Endothelial cell (in vitro differentiated cells): Measurements from ENCODE around the gene GLI2. TPM values are rescaled to one million over a fixed set of nuclear protein-coding genes. Genes with fewer than 3 reads are reported as not detected.
A peak's percentile ranks its signal among the peaks of the same experiment; 100 is the strongest.

Experiments used
- DNase-seq: peaks from one replicate; pipeline ENCODE4 v3.0.0; 2021; ENCODE audit warnings: low spot score
- H3K27ac Mint-ChIP-seq: one replicate; pipeline ENCODE4 v1.8.0; 2021; ENCODE audit warnings: mixed read lengths, inconsistent platforms; ENCODE audit not compliant: unreplicated experiment
- H3K27me3 Mint-ChIP-seq: one replicate; pipeline ENCODE4 v1.8.0; 2021; ENCODE audit warnings: mild to moderate bottlenecking, moderate library complexity, mixed read lengths, inconsistent platforms; ENCODE audit not compliant: unreplicated experiment
- H3K36me3 Mint-ChIP-seq: one replicate; pipeline ENCODE4 v1.8.0; 2021; ENCODE audit warnings: mild to moderate bottlenecking, low read depth, mixed read lengths, inconsistent platforms; ENCODE audit not compliant: unreplicated experiment
- H3K4me1 Mint-ChIP-seq: one replicate; pipeline ENCODE4 v1.8.0; 2021; ENCODE audit warnings: mild to moderate bottlenecking, mixed read lengths, inconsistent platforms; ENCODE audit not compliant: unreplicated experiment
- H3K4me3 Mint-ChIP-seq: one replicate; pipeline ENCODE4 v1.8.0; 2021; ENCODE audit warnings: mild to moderate bottlenecking, mixed read lengths, inconsistent platforms; ENCODE audit not compliant: unreplicated experiment
- H3K9me3 Mint-ChIP-seq: one replicate; pipeline ENCODE4 v1.8.0; 2021; ENCODE audit warnings: mixed read lengths, inconsistent platforms; ENCODE audit not compliant: unreplicated experiment
- total RNA-seq: library from RNA; stranded (reverse); fragmentation: NEBNext Ultra II Directional; extraction: Animal tissue kit (Norgen Biotek cat#: 25700); gene quantifications from one replicate; pipeline ENCODE4 v1.2.1, GENCODE V29; 2021; ENCODE audit not compliant: unreplicated experiment
- TF ChIP-seq, protein P1 (sequence below): fragments of 200-600 bp; sonication (generic); IDR thresholded peaks from one replicate; pipeline ENCODE4 v1.5.0; 2021; ENCODE audit warnings: antibody characterized with exemption; ENCODE audit not compliant: unreplicated experiment

GLI2 gene
- total RNA-seq, 1 donor from 2014 or later: 1.2 TPM

DNA sequence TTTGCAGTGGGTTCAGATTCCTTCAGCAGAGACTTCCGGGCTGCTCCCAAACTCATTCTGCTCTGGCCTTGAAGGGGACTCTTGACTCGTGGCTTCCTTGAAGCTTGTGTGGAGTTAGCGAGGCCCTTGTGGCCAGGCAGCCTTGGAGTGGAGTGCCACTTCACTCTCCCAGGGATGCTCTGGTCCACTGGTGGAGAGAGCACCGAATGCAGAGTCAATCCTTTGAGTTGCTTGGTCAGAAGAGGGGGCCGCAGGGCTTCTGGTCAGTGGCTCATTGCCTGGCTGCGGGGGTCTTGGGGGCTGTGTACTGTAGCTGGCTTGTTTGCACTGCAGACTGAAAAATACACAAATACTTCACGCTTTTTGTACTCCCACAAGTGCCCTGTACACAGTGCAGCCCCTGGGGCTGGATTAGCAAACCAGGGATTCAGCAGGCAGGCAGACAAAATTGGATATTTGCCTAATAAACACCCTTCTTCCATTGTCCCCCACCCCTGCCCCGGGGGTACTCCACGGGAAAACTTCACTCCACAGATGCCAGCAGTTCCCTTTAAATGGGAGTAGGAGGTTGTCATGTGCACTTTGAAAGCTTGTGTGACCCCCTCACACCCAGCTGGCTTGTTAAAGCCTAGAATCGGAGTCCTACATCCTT is 3.2 kb downstream of the GLI2 start:
- DNase-seq: no peak
- Mint-ChIP-seq H3K36me3 (no peaks in the 10 kb centered on the region), H3K27ac (no peak overlapping the region), H3K27me3 (peaks cover 15% of the 10 kb centered on the region), H3K4me1 (peaks cover 37% of the 10 kb centered on the region), H3K4me3 (no peak overlapping the region), H3K9me3 (no peaks in the 10 kb centered on the region)
- TF ChIP-seq, protein P1, sequence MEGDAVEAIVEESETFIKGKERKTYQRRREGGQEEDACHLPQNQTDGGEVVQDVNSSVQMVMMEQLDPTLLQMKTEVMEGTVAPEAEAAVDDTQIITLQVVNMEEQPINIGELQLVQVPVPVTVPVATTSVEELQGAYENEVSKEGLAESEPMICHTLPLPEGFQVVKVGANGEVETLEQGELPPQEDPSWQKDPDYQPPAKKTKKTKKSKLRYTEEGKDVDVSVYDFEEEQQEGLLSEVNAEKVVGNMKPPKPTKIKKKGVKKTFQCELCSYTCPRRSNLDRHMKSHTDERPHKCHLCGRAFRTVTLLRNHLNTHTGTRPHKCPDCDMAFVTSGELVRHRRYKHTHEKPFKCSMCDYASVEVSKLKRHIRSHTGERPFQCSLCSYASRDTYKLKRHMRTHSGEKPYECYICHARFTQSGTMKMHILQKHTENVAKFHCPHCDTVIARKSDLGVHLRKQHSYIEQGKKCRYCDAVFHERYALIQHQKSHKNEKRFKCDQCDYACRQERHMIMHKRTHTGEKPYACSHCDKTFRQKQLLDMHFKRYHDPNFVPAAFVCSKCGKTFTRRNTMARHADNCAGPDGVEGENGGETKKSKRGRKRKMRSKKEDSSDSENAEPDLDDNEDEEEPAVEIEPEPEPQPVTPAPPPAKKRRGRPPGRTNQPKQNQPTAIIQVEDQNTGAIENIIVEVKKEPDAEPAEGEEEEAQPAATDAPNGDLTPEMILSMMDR: no peak

DNA sequence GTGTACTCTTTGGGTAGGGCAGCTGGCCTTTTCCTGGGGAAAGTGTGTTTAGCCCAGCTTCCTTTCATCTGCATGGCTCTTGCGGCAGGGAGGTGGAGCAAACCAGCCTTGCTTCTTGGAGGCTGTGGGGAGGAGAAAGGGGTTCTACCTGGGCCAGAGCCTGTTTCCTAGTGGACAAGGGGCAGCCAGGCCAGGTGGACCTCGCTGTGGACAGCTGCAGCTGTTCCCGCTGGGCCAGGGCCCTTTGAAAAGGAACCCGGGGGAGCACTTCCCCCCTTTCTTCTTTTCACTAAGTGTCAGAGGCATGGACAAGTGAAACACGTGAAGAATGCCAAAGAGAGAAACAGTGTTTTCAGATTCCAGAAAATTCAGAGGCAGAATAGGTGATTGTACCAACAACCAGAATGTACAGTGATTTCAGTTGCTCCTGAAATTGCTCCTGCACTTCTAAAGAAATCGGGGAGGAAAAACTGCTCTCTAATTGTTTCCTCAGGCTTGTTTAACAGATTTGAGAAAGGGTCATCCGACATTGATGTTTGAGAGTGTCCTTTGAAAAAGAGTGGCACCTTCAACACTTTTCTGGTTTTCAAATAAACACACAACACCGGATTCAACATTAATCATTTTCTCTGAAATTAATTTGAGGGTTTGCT is 3.9 kb downstream of the GLI2 start:
- Mint-ChIP-seq H3K36me3 (no peaks in the 10 kb centered on the region), H3K4me1 (peaks cover 37% of the 10 kb centered on the region), H3K4me3 (no peak overlapping the region), H3K27me3 (peaks cover 12% of the 10 kb centered on the region), H3K27ac (no peak overlapping the region), H3K9me3 (no peaks in the 10 kb centered on the region)
- no peak for DNase-seq
- TF ChIP-seq, protein P1: no peak

DNA sequence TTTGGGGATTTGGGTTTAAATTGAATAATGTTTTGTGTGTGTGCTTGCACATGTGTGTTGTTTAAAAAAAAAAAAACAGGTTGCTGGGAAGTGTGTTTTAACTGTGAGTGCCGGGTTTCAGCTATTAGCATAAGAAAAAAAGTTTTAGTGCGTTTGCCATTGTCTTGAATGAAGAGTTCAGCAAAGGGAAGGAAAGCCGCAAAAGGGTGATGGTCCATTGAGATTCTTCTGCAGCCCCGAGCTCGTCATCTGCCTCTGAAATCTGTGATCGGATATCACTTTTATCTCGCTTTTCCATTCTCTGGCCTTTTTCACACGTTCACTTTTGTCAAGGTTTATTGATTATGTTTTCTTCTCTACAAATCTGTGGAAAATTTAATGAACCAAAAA is 4.7 kb downstream of the GLI2 start:
- H3K4me1 Mint-ChIP-seq: peaks cover 37% of the 10 kb centered on the region
- H3K4me3 Mint-ChIP-seq: no peak overlapping the region
- TF ChIP-seq, protein P1: no peak
- peaks cover 10% of the 10 kb centered on the region for H3K27me3 Mint-ChIP-seq
- no peaks in the 10 kb centered on the region for H3K9me3 Mint-ChIP-seq
- no peak overlapping the region for H3K27ac Mint-ChIP-seq
- H3K36me3 Mint-ChIP-seq: no peaks in the 10 kb centered on the region
- DNase-seq: no peak

DNA sequence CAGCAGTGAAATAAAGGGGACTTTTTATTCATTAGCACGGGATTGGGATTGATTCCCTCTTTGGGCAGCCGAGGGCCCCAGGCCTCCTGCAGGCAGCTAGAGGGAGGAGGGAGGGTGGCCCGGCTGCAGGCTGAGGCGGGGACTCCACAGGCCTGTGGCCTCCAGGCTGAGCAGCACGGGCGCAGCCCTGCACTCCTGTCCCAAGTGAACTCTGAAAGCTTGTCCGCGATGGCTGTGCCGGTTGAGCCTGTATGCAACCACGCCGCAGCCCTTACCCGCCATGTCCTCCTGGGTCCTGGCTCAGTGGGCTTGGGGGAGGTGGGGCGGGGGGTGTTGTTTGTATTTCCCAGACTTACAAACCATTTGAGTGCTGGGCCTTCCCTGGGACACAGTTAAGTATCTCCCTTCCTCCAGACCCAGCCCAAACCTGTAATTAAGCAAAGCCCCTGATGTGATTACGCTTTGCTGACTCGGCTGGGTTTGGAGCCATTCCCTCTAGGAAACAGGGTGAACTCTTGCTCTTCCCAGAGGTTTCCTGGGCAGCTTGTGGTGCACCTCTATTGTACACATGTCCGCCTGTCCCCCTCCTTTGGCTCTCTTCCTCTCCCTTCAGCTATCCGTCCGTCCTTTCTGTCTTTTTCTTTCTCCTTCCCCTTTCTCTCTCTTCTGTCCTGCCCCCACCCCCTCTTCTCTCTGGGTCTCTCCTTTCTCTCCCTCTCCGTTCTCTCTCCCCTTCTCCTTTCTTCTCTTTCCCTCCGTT is 5.3 kb downstream of the GLI2 start:
- no peaks in the 10 kb centered on the region for H3K9me3 Mint-ChIP-seq
- TF ChIP-seq, protein P1: no peak
- H3K27me3 Mint-ChIP-seq: peaks cover 10% of the 10 kb centered on the region
- H3K4me3 Mint-ChIP-seq: peak overlapping the region; percentile 81
- no peak overlapping the region for H3K27ac Mint-ChIP-seq
- DNase-seq: peak; percentile 58
- no peaks in the 10 kb centered on the region for H3K36me3 Mint-ChIP-seq
- peaks cover 37% of the 10 kb centered on the region for H3K4me1 Mint-ChIP-seq
